Effector memory CD4-positive, alpha-beta T cell (primary cell): ENCODE measurements around the gene ADAMTS3.

ENCODE experiments used
- DNase-seq, 3 donors: peaks; one replicate each; pipeline ENCODE4 v3.0.0-alpha.2; 2020
- H3K27ac ChIP-seq: 2 replicates; pipeline ENCODE4 v1.7.0; 2013; ENCODE audit warnings: mild to moderate bottlenecking, low read length, moderate library complexity; ENCODE audit not compliant: insufficient read depth, poor library complexity, severe bottlenecking
- H3K27me3 ChIP-seq: replicated peaks from 2 replicates; pipeline ENCODE4 v1.7.0; 2013; ENCODE audit warnings: mild to moderate bottlenecking, low read length; ENCODE audit not compliant: insufficient read depth, control insufficient read depth, poor library complexity, severe bottlenecking
- H3K36me3 ChIP-seq: 2 replicates; pipeline ENCODE4 v1.7.0; 2013; ENCODE audit warnings: mild to moderate bottlenecking, low read length, moderate library complexity; ENCODE audit not compliant: control insufficient read depth, insufficient read depth
- H3K4me1 ChIP-seq: 2 replicates; pipeline ENCODE4 v1.7.0; 2013; ENCODE audit warnings: low read length, mild to moderate bottlenecking; ENCODE audit not compliant: control insufficient read depth, insufficient read depth, poor library complexity, severe bottlenecking
- H3K4me3 ChIP-seq: 2 replicates; pipeline ENCODE4 v1.7.0; 2013; ENCODE audit warnings: low read length, low read depth, mild to moderate bottlenecking; ENCODE audit not compliant: insufficient read depth, poor library complexity, severe bottlenecking
- H3K9me3 ChIP-seq: 2 replicates; pipeline ENCODE4 v1.7.0; 2013; ENCODE audit warnings: mild to moderate bottlenecking, low read length, moderate library complexity; ENCODE audit not compliant: control insufficient read depth

ADAMTS3 gene

DNA sequence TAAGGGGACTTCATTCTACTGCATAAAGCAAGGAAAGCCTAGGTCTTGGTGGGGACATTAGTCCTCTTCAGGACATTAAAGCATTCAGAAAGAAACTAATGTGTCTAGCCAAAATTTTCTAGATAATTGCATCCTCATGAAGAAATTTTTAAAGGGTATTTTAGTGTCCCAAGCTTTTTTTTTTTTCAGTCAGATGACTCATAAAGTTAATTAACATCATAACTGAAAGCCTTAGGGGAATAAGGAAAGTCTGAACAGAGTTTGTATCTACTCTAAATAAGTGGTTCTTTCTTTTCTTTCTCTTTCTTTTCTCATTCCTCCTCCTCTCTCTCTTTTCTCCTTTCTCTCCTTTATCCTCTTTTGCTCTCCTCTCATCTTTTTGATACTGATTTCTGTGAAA, 202.4 kb downstream of the ADAMTS3 start:
- no peak overlapping the region for H3K27ac ChIP-seq
- H3K9me3 ChIP-seq: no peaks in the 10 kb centered on the region
- H3K4me3 ChIP-seq: no peak overlapping the region
- no peaks in the 10 kb centered on the region for H3K36me3 ChIP-seq
- H3K4me1 ChIP-seq: no peaks in the 10 kb centered on the region
- no peaks in the 10 kb centered on the region for H3K27me3 ChIP-seq
- DNase-seq: no peak

DNA sequence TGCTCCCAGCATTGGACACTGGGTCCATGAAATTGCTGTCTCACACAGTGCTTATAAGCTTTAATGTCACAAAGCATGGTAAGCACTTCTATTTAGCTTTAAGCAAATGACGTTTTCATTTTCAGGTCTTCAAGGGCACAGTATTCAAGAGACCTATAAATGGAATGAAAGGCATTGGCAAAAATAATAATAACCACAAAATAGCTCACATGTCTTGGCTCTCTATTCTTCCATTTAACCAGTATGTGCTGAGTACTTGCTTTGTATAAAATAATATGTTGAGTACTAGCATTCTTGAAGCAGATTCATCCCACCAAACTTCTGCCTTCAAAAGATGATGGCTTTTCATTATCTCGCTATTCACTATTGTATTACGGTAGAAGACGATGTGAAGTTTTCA, 203.0 kb downstream of the ADAMTS3 start:
- H3K36me3 ChIP-seq: no peaks in the 10 kb centered on the region
- no peak for DNase-seq
- no peak overlapping the region for H3K27ac ChIP-seq
- no peaks in the 10 kb centered on the region for H3K27me3 ChIP-seq
- H3K4me1 ChIP-seq: no peaks in the 10 kb centered on the region
- no peaks in the 10 kb centered on the region for H3K9me3 ChIP-seq
- H3K4me3 ChIP-seq: no peak overlapping the region

DNA sequence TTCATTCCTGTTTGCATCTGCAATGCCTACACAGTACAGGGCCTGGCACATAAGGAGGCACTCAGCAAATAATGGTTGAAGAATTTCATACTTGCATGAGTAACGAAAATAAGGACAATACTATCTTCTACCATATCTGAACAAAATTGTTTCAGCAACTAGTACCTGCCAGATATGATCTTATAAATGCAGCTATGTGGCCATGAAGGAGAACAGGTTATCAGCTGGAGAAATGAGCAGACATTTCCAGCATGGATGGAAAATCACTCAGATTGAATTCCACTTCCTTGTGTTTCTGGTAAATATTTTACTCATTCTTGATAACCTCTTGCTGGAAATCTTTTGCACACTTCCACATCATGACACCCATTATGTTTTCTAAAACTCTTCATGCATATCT, 204.0 kb downstream of the ADAMTS3 start:
- Histone ChIP-seq H3K4me1 (no peaks in the 10 kb centered on the region), H3K36me3 (no peaks in the 10 kb centered on the region), H3K27ac (no peak overlapping the region), H3K4me3 (no peak overlapping the region), H3K9me3 (no peaks in the 10 kb centered on the region), H3K27me3 (no peaks in the 10 kb centered on the region)
- DNase-seq: no peak

DNA sequence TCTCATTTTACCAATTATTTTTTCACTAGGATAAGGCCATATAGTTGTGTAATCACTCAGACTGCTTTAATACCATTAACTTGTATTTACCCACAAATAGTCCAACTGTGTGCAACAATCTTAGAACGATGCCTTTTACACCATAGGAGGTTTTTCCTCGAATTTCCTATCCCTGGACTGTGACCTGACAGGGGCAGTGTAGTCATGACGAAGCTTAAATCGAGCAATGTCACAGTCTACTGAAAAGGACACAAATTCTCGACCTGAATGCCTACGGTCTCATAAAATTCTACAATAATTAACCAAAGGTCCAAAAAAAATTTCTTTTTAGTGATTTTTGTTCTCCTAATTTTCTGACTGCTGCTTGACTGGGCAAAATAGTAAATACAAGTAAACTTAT, 208.9 kb downstream of the ADAMTS3 start:
- Histone ChIP-seq H3K36me3 (no peaks in the 10 kb centered on the region), H3K4me1 (no peaks in the 10 kb centered on the region), H3K27ac (no peak overlapping the region), H3K27me3 (no peaks in the 10 kb centered on the region), H3K4me3 (no peak overlapping the region), H3K9me3 (no peaks in the 10 kb centered on the region)
- DNase-seq: no peak

DNA sequence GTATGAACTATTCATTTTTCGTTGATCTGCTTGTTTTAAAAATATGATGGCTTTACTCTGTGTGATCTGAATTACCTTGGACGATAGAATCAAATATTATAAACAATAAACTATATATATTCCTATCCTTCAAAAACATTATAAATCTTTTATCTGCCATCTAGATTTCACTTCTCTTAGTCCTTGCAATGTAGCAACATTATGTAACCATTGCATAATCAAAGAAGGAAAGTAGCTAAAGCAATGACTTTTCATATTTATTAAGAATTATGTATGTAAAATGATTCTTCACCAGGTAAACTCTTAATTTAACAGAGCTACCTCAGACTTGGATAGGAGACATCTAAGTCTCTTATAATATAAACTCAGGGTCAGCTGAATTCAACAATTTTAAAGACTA, 210.5 kb downstream of the ADAMTS3 start:
- H3K4me3 ChIP-seq: no peak overlapping the region
- no peaks in the 10 kb centered on the region for H3K36me3 ChIP-seq
- no peak overlapping the region for H3K27ac ChIP-seq
- no peaks in the 10 kb centered on the region for H3K27me3 ChIP-seq
- no peaks in the 10 kb centered on the region for H3K4me1 ChIP-seq
- H3K9me3 ChIP-seq: no peaks in the 10 kb centered on the region
- no peak for DNase-seq

DNA sequence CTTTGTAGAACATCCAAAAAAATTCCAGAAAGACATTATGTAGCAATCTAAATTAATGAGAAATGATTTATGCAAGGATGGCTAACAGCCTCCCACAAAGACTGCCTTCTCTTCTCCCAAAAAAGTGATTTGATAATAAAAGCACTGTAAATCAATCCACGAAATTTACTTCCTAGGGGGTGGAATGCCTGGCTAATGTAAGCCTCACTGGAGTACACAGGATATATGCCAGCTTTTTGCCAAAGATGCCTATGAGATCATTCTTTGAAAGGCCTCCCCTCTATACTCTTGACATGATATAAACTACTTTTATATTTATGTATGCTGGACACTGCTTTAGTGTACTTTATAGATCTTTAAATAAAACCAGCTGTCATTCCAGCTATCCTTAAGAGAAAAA, 211.1 kb downstream of the ADAMTS3 start:
- Histone ChIP-seq H3K4me1 (no peaks in the 10 kb centered on the region), H3K36me3 (no peaks in the 10 kb centered on the region), H3K4me3 (no peak overlapping the region), H3K9me3 (no peaks in the 10 kb centered on the region), H3K27ac (no peak overlapping the region), H3K27me3 (no peaks in the 10 kb centered on the region)
- DNase-seq: no peak

DNA sequence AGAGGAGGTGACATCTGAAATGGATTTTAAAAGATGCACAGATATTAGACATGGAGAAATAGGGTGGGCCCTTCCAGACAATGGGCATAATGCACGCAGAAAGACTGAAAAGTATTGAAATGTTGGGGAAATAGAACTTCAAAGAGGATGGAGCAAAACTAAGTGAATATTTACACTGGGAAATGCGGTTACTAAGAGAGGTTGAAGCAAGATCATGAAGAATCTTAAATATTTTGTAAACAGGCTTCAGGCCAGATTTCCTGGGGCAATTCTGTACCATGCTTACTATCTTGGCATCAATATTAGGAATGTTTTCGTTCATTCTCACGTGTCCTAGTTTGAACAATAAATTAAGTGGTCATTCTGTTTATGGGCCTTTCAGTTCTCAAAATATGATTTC, 216.3 kb downstream of the ADAMTS3 start:
- no peak overlapping the region for H3K4me3 ChIP-seq
- DNase-seq: no peak
- H3K9me3 ChIP-seq: no peaks in the 10 kb centered on the region
- no peak overlapping the region for H3K27ac ChIP-seq
- H3K27me3 ChIP-seq: no peaks in the 10 kb centered on the region
- no peaks in the 10 kb centered on the region for H3K36me3 ChIP-seq
- no peaks in the 10 kb centered on the region for H3K4me1 ChIP-seq

DNA sequence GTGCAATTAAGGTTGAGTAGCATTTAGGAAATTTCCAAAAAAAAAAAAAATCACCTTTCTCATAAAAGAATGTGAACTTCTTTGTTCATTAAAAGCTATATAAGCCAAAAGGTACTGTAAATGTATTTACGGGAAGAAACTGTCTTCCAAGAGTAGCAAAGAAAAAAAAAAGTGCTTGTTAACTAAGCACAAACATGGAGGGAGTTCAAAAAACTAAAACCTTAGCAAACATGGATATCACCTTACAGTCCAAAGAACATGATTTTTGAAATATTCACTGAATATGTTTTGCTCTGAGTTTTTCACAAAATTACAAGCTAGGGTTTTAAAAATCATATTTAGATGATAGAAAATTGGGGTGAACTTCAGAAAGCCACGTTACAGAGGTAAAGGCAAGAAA, 217.5 kb downstream of the ADAMTS3 start:
- H3K4me3 ChIP-seq: no peak overlapping the region
- H3K4me1 ChIP-seq: no peaks in the 10 kb centered on the region
- H3K27ac ChIP-seq: no peak overlapping the region

DNA sequence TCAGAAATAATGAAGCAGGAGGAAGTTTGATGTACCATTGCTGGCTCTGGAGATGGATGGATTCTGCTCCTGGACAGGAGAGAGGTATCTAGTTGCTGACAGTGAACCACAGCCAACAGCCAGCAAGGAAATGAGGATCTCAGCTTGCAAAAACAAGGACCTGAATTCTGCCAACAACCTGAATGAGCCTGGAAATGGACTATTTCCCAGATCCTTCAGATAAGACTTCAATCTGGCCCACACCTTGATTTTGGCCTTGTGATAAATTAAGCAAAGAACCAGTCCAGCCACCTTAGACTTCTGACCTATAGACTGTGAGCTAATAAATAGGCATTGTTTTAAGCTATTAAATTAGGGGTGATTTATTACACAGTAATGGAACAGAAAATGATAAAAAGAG, 220.3 kb downstream of the ADAMTS3 start:
- Histone ChIP-seq H3K27ac (no peak overlapping the region), H3K4me1 (no peaks in the 10 kb centered on the region), H3K9me3 (no peaks in the 10 kb centered on the region), H3K27me3 (no peaks in the 10 kb centered on the region), H3K36me3 (no peaks in the 10 kb centered on the region), H3K4me3 (no peak overlapping the region)
- DNase-seq: no peak

More for the DNA sequence above, 217.5 kb downstream of the ADAMTS3 start:
- Histone ChIP-seq H3K36me3 (no peaks in the 10 kb centered on the region), H3K27me3 (no peaks in the 10 kb centered on the region), H3K9me3 (no peaks in the 10 kb centered on the region)
- no peak for DNase-seq

DNA sequence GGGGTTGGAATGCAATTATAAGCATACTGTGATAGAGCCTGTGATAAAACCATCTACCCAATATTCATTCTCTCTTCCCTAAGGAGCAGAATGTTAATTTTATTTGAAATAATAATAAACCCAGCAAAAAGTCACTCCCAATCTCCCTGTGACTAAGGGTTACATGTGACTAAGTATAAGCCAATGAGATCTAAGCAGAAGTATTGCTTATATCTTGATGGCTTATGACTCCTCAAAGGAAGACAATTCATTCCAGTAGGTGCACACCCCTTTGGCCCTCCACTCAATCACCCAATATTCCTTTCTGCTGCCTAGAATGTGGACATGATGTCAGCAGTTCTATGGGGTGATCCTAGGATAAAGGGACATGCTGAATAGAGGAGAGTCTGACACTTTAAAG, 224.6 kb downstream of the ADAMTS3 start:
- Histone ChIP-seq H3K4me1 (no peaks in the 10 kb centered on the region), H3K27me3 (no peaks in the 10 kb centered on the region), H3K4me3 (no peak overlapping the region), H3K27ac (no peak overlapping the region), H3K9me3 (no peaks in the 10 kb centered on the region), H3K36me3 (no peaks in the 10 kb centered on the region)
- no peak for DNase-seq

DNA sequence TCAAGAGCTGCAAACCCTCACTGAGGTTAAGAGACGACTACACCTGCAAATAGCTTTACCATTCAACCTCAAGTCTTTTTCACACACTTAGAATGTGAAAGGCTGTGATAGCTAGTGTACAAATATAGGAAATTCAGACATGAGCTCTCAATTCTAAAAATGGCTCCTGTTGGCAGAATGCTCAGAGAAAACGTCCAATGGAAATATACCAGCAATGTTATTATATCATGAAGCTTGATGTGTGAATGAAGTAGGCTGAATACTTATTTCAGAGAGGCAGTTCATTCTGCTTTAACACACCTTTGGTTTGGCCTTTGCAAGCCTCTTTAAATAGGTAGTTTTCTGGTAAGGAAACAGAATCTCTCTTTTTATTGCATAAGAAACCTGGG, 227.6 kb downstream of the ADAMTS3 start:
- Histone ChIP-seq H3K36me3 (no peaks in the 10 kb centered on the region), H3K4me3 (no peak overlapping the region), H3K27ac (no peak overlapping the region), H3K4me1 (no peaks in the 10 kb centered on the region), H3K27me3 (no peaks in the 10 kb centered on the region), H3K9me3 (no peaks in the 10 kb centered on the region)
- no peak for DNase-seq
